Measurements from ENCODE around the gene NRP2.

NRP2 gene

GRCh38 chr2:205650450-205650849 lies 31.9 kb upstream of the NRP2 start:
- H3K9ac ChIP-seq (ENCODE audit: low read length in 2 of 2), result no peak overlapping the region
- H3K27me3 ChIP-seq (ENCODE audit: control insufficient read depth in 1 of 2, insufficient read depth in 2 of 2, low read length in 2 of 2), result no peaks in the 10 kb centered on the region
- no peaks in the 10 kb centered on the region for H3K4me1 ChIP-seq (ENCODE audit: control insufficient read depth, insufficient read depth, low read length)
- H3K27ac ChIP-seq (ENCODE audit: low read length), result no peak overlapping the region
- no peak overlapping the region for H3K4me3 ChIP-seq (ENCODE audit: low read length in 2 of 2)
- H3K9me3 ChIP-seq (ENCODE audit: control insufficient read depth in 2 of 2, low read length in 2 of 2), result no peaks in the 10 kb centered on the region
- H3K36me3 ChIP-seq (ENCODE audit: control insufficient read depth in 2 of 2, insufficient read depth in 2 of 2, low read length in 2 of 2), result no peaks in the 10 kb centered on the region

GRCh38 chr2:205650931-205651330 lies 31.4 kb upstream of the NRP2 start:
- H3K36me3 ChIP-seq (ENCODE audit: control insufficient read depth in 2 of 2, insufficient read depth in 2 of 2, low read length in 2 of 2), result no peaks in the 10 kb centered on the region
- H3K4me3 ChIP-seq (ENCODE audit: low read length in 2 of 2), result no peak overlapping the region
- H3K4me1 ChIP-seq (ENCODE audit: control insufficient read depth, insufficient read depth, low read length), result no peaks in the 10 kb centered on the region
- H3K9ac ChIP-seq (ENCODE audit: low read length in 2 of 2), result no peak overlapping the region
- no peak overlapping the region for H3K27ac ChIP-seq (ENCODE audit: low read length)
- H3K27me3 ChIP-seq (ENCODE audit: control insufficient read depth in 1 of 2, insufficient read depth in 2 of 2, low read length in 2 of 2), result no peaks in the 10 kb centered on the region
- H3K9me3 ChIP-seq (ENCODE audit: control insufficient read depth in 2 of 2, low read length in 2 of 2), result no peaks in the 10 kb centered on the region

GRCh38 chr2:205651719-205652118 lies 30.6 kb upstream of the NRP2 start:
- Histone ChIP-seq H3K27ac (ENCODE audit: low read length) (no peak overlapping the region), H3K27me3 (ENCODE audit: control insufficient read depth in 1 of 2, insufficient read depth in 2 of 2, low read length in 2 of 2) (no peaks in the 10 kb centered on the region), H3K9me3 (ENCODE audit: control insufficient read depth in 2 of 2, low read length in 2 of 2) (no peaks in the 10 kb centered on the region), H3K4me3 (ENCODE audit: low read length in 2 of 2) (no peak overlapping the region), H3K36me3 (ENCODE audit: control insufficient read depth in 2 of 2, insufficient read depth in 2 of 2, low read length in 2 of 2) (no peaks in the 10 kb centered on the region), H3K9ac (ENCODE audit: low read length in 2 of 2) (no peak overlapping the region), H3K4me1 (ENCODE audit: control insufficient read depth, insufficient read depth, low read length) (no peaks in the 10 kb centered on the region)

- Histone ChIP-seq H3K4me3 (ENCODE audit: low read length in 2 of 2) (no peak overlapping the region), H3K9me3 (ENCODE audit: control insufficient read depth in 2 of 2, low read length in 2 of 2) (no peaks in the 10 kb centered on the region)
Measured at GRCh38 chr2:205654878-205655605, 27.3 kb upstream of the NRP2 start.

GRCh38 chr2:205655779-205656456 lies 26.4 kb upstream of the NRP2 start:
- Histone ChIP-seq H3K36me3 (ENCODE audit: control insufficient read depth in 2 of 2, insufficient read depth in 2 of 2, low read length in 2 of 2) (no peaks in the 10 kb centered on the region), H3K4me1 (ENCODE audit: control insufficient read depth, insufficient read depth, low read length) (no peaks in the 10 kb centered on the region), H3K4me3 (ENCODE audit: low read length in 2 of 2) (no peak overlapping the region), H3K9me3 (ENCODE audit: control insufficient read depth in 2 of 2, low read length in 2 of 2) (no peaks in the 10 kb centered on the region), H3K9ac (ENCODE audit: low read length in 2 of 2) (no peak overlapping the region), H3K27ac (ENCODE audit: low read length) (no peak overlapping the region), H3K27me3 (ENCODE audit: control insufficient read depth in 1 of 2, insufficient read depth in 2 of 2, low read length in 2 of 2) (no peaks in the 10 kb centered on the region)

More at GRCh38 chr2:205654878-205655605, 27.3 kb upstream of the NRP2 start:
- no peak overlapping the region for H3K9ac ChIP-seq (ENCODE audit: low read length in 2 of 2)
- no peaks in the 10 kb centered on the region for H3K4me1 ChIP-seq (ENCODE audit: control insufficient read depth, insufficient read depth, low read length)
- H3K27ac ChIP-seq (ENCODE audit: low read length), result no peak overlapping the region
- H3K27me3 ChIP-seq (ENCODE audit: control insufficient read depth in 1 of 2, insufficient read depth in 2 of 2, low read length in 2 of 2), result no peaks in the 10 kb centered on the region
- no peaks in the 10 kb centered on the region for H3K36me3 ChIP-seq (ENCODE audit: control insufficient read depth in 2 of 2, insufficient read depth in 2 of 2, low read length in 2 of 2)

GRCh38 chr2:205656461-205656860 lies 25.8 kb upstream of the NRP2 start:
- no peak overlapping the region for H3K4me3 ChIP-seq (ENCODE audit: low read length in 2 of 2)
- no peaks in the 10 kb centered on the region for H3K9me3 ChIP-seq (ENCODE audit: control insufficient read depth in 2 of 2, low read length in 2 of 2)
- no peaks in the 10 kb centered on the region for H3K27me3 ChIP-seq (ENCODE audit: control insufficient read depth in 1 of 2, insufficient read depth in 2 of 2, low read length in 2 of 2)
- H3K4me1 ChIP-seq (ENCODE audit: control insufficient read depth, insufficient read depth, low read length), result no peaks in the 10 kb centered on the region
- no peaks in the 10 kb centered on the region for H3K36me3 ChIP-seq (ENCODE audit: control insufficient read depth in 2 of 2, insufficient read depth in 2 of 2, low read length in 2 of 2)
- no peak overlapping the region for H3K27ac ChIP-seq (ENCODE audit: low read length)
- no peak overlapping the region for H3K9ac ChIP-seq (ENCODE audit: low read length in 2 of 2)

- Histone ChIP-seq H3K36me3 (ENCODE audit: control insufficient read depth in 2 of 2, insufficient read depth in 2 of 2, low read length in 2 of 2) (no peaks in the 10 kb centered on the region), H3K27me3 (ENCODE audit: control insufficient read depth in 1 of 2, insufficient read depth in 2 of 2, low read length in 2 of 2) (no peaks in the 10 kb centered on the region), H3K9ac (ENCODE audit: low read length in 2 of 2) (no peak overlapping the region), H3K27ac (ENCODE audit: low read length) (no peak overlapping the region), H3K4me1 (ENCODE audit: control insufficient read depth, insufficient read depth, low read length) (no peaks in the 10 kb centered on the region), H3K4me3 (ENCODE audit: low read length in 2 of 2) (no peak overlapping the region), H3K9me3 (ENCODE audit: control insufficient read depth in 2 of 2, low read length in 2 of 2) (no peaks in the 10 kb centered on the region)
Measured at GRCh38 chr2:205656941-205657340, 25.4 kb upstream of the NRP2 start.

GRCh38 chr2:205657579-205657978 lies 24.7 kb upstream of the NRP2 start:
- Histone ChIP-seq H3K36me3 (ENCODE audit: control insufficient read depth in 2 of 2, insufficient read depth in 2 of 2, low read length in 2 of 2) (no peaks in the 10 kb centered on the region), H3K4me3 (ENCODE audit: low read length in 2 of 2) (no peak overlapping the region), H3K27ac (ENCODE audit: low read length) (no peak overlapping the region), H3K4me1 (ENCODE audit: control insufficient read depth, insufficient read depth, low read length) (no peaks in the 10 kb centered on the region), H3K9ac (ENCODE audit: low read length in 2 of 2) (no peak overlapping the region), H3K9me3 (ENCODE audit: control insufficient read depth in 2 of 2, low read length in 2 of 2) (no peaks in the 10 kb centered on the region), H3K27me3 (ENCODE audit: control insufficient read depth in 1 of 2, insufficient read depth in 2 of 2, low read length in 2 of 2) (no peaks in the 10 kb centered on the region)

GRCh38 chr2:205658068-205658467 lies 24.2 kb upstream of the NRP2 start:
- H3K27me3 ChIP-seq (ENCODE audit: control insufficient read depth in 1 of 2, insufficient read depth in 2 of 2, low read length in 2 of 2), result no peaks in the 10 kb centered on the region
- no peaks in the 10 kb centered on the region for H3K4me1 ChIP-seq (ENCODE audit: control insufficient read depth, insufficient read depth, low read length)
- H3K9me3 ChIP-seq (ENCODE audit: control insufficient read depth in 2 of 2, low read length in 2 of 2), result no peaks in the 10 kb centered on the region
- no peak overlapping the region for H3K4me3 ChIP-seq (ENCODE audit: low read length in 2 of 2)
- H3K36me3 ChIP-seq (ENCODE audit: control insufficient read depth in 2 of 2, insufficient read depth in 2 of 2, low read length in 2 of 2), result no peaks in the 10 kb centered on the region
- H3K27ac ChIP-seq (ENCODE audit: low read length), result no peak overlapping the region
- H3K9ac ChIP-seq (ENCODE audit: low read length in 2 of 2), result no peak overlapping the region

- no peaks in the 10 kb centered on the region for H3K4me1 ChIP-seq (ENCODE audit: control insufficient read depth, insufficient read depth, low read length)
- no peak overlapping the region for H3K9ac ChIP-seq (ENCODE audit: low read length in 2 of 2)
- no peaks in the 10 kb centered on the region for H3K9me3 ChIP-seq (ENCODE audit: control insufficient read depth in 2 of 2, low read length in 2 of 2)
- H3K27ac ChIP-seq (ENCODE audit: low read length), result no peak overlapping the region
- no peaks in the 10 kb centered on the region for H3K36me3 ChIP-seq (ENCODE audit: control insufficient read depth in 2 of 2, insufficient read depth in 2 of 2, low read length in 2 of 2)
- H3K4me3 ChIP-seq (ENCODE audit: low read length in 2 of 2), result no peak overlapping the region
- H3K27me3 ChIP-seq (ENCODE audit: control insufficient read depth in 1 of 2, insufficient read depth in 2 of 2, low read length in 2 of 2), result no peaks in the 10 kb centered on the region
Measured at GRCh38 chr2:205658572-205658971, 23.7 kb upstream of the NRP2 start.

- Histone ChIP-seq H3K4me3 (ENCODE audit: low read length in 2 of 2) (no peak overlapping the region), H3K9me3 (ENCODE audit: control insufficient read depth in 2 of 2, low read length in 2 of 2) (no peaks in the 10 kb centered on the region), H3K4me1 (ENCODE audit: control insufficient read depth, insufficient read depth, low read length) (no peaks in the 10 kb centered on the region), H3K27me3 (ENCODE audit: control insufficient read depth in 1 of 2, insufficient read depth in 2 of 2, low read length in 2 of 2) (no peaks in the 10 kb centered on the region), H3K36me3 (ENCODE audit: control insufficient read depth in 2 of 2, insufficient read depth in 2 of 2, low read length in 2 of 2) (no peaks in the 10 kb centered on the region), H3K9ac (ENCODE audit: low read length in 2 of 2) (no peak overlapping the region), H3K27ac (ENCODE audit: low read length) (no peak overlapping the region)
Measured at GRCh38 chr2:205659922-205660321, 22.4 kb upstream of the NRP2 start.

Data from stomach smooth muscle (tissue), 2 donors.